Iris pigment epithelial cell (primary cell): ENCODE results near the gene MYO18A.

Experiments used
- DNase-seq: peaks from one replicate; pipeline ENCODE4 v3.0.0-alpha.2; 2011; ENCODE audit warnings: low read depth

MYO18A gene

GRCh38 chr17:29165800-29166506 is 14.2 kb downstream of the MYO18A start:
- DNase-seq: no peak

GRCh38 chr17:29165261-29165660 is 14.9 kb downstream of the MYO18A start:
- no peak for DNase-seq

GRCh38 chr17:29163563-29163962 is 16.6 kb downstream of the MYO18A start:
- DNase-seq: no peak

- no peak for DNase-seq
These were observed 17.3 kb downstream of the MYO18A start for GRCh38 chr17:29162909-29163341.

GRCh38 chr17:29162082-29162908 is 17.9 kb downstream of the MYO18A start:
- DNase-seq: no peak

GRCh38 chr17:29160253-29160652 is 19.9 kb downstream of the MYO18A start:
- DNase-seq: no peak

GRCh38 chr17:29159306-29159860 is 20.8 kb downstream of the MYO18A start:
- DNase-seq: no peak

GRCh38 chr17:29158488-29159275 is 21.5 kb downstream of the MYO18A start:
- peak; percentile 87 for DNase-seq

- no peak for DNase-seq
These were observed 22.1 kb downstream of the MYO18A start for GRCh38 chr17:29158096-29158487.

GRCh38 chr17:29157310-29157709 is 22.9 kb downstream of the MYO18A start:
- DNase-seq: no peak

GRCh38 chr17:29156781-29157180 is 23.4 kb downstream of the MYO18A start:
- no peak for DNase-seq

GRCh38 chr17:29155966-29156338 is 24.2 kb downstream of the MYO18A start:
- no peak for DNase-seq

GRCh38 chr17:29155227-29155965 is 24.8 kb downstream of the MYO18A start:
- peak; percentile 68 for DNase-seq

GRCh38 chr17:29154516-29155226 is 25.5 kb downstream of the MYO18A start:
- no peak for DNase-seq

- peak; percentile 60 for DNase-seq
These were observed 28.6 kb downstream of the MYO18A start for GRCh38 chr17:29151567-29151966.

GRCh38 chr17:29150161-29150560 is 30.0 kb downstream of the MYO18A start:
- no peak for DNase-seq

- DNase-seq: no peak
These were observed 30.6 kb downstream of the MYO18A start for GRCh38 chr17:29149431-29150064.

GRCh38 chr17:29148790-29149430 is 31.3 kb downstream of the MYO18A start:
- peak; percentile 89 for DNase-seq

- DNase-seq: no peak
These were observed 31.9 kb downstream of the MYO18A start for GRCh38 chr17:29148257-29148789.

- DNase-seq: no peak
These were observed 32.5 kb downstream of the MYO18A start for GRCh38 chr17:29147682-29148081.
